Right lobe of liver (tissue), 6 donors: Measurements from ENCODE around the gene PRDM16. TPM values are rescaled to one million over a fixed set of nuclear protein-coding genes. Genes with fewer than 3 reads are reported as not detected.
A peak's percentile ranks its signal among the peaks of the same experiment; 100 is the strongest.

ENCODE experiments used
- ATAC-seq, 4 donors: fragments of 200-7000 bp; cut with Tn5 transposase; one replicate each; pipeline ENCODE4 v1.9.1; 2020; ENCODE audit warnings: mild to moderate bottlenecking in 4 of 4, moderate library complexity in 4 of 4
- DNase-seq, 3 donors: peaks; one replicate each; pipeline ENCODE4 v3.0.0-alpha.2; 2020
- H3K27ac ChIP-seq, 3 donors: fragments of 200-600 bp; one replicate each; pipeline ENCODE4 v1.8.0; 2022
- H3K27me3 ChIP-seq, 2 donors: fragments of 200-600 bp; one replicate each; pipeline ENCODE4 v1.8.0; 2022
- H3K36me3 ChIP-seq, 4 donors: fragments of 200-600 bp; sonication (generic) in 1 of 4; one replicate each; pipeline versions ENCODE4 v1.5.1 to v1.8.0; 2017 to 2022; ENCODE audit warnings: control low read depth in 1 of 4
- H3K4me1 ChIP-seq, 4 donors: fragments of 200-600 bp; sonication (generic) in 1 of 4; one replicate each; pipeline versions ENCODE4 v1.5.1 to v1.8.0; 2017 to 2022; ENCODE audit warnings: control low read depth in 1 of 4
- H3K4me3 ChIP-seq, 3 donors: fragments of 200-600 bp; one replicate each; pipeline ENCODE4 v1.8.0; 2022
- H3K9me3 ChIP-seq, 4 donors: fragments of 200-600 bp; sonication (generic) in 1 of 4; one replicate each; pipeline versions ENCODE4 v1.5.1 to v1.8.0; 2017 to 2022; ENCODE audit warnings: control low read depth in 1 of 4
- CTCF ChIP-seq, 4 donors: fragments of 200-600 bp in 3 of 4; fragments of 450-650 bp in 1 of 4; IDR thresholded peaks; one replicate each; pipeline versions ENCODE4 v1.5.1 to v1.8.0; 2016 to 2022; ENCODE audit warnings: antibody characterized with exemption in 4 of 4, mild to moderate bottlenecking in 2 of 4
- POLR2A ChIP-seq: fragments of 450-650 bp; IDR thresholded peaks from one replicate; pipeline ENCODE4 v1.6.1; 2017; ENCODE audit warnings: antibody characterized with exemption, mild to moderate bottlenecking
- WGBS: methylation state at CpG from one replicate; pipeline ENCODE4 v1.1.6; 2018; ENCODE audit warnings: low coverage, low lambda C conversion rate; ENCODE audit not compliant: insufficient coverage; ENCODE audit errors: missing lambda C conversion rate; 5-methylcytosine and 5-hydroxymethylcytosine counted together
- intact Hi-C, 2 donors: fragments of 100-400 bp; cut with DNase I; formaldehyde crosslinking; loops; one replicate each; pipeline versions ENCODE4 v1.11.2 to v1.14.1; 2022
- total RNA-seq, 6 experiments: library from RNA; depleted of rRNA in 2 of 6; stranded (reverse); fragments of >200 nt in 2 of 6; fragmentation: NEBNext Ultra II Directional in 3 of 6; extraction: Animal tissue kit (Norgen Biotek cat#: 25700) in 3 of 6; gene quantifications; one replicate each; pipeline versions ENCODE4 v1.1.0 to v1.2.4, GENCODE V29; 2016 to 2023
- donor health status: DM: no; HTN: yes; CAD: no.
- donor health status: DM: no; HTN: no; CAD: no.
- donor health status: DM: no; HTN: no; CAD: no.
- donor health status: DM: no; HTN: yes; CAD: no.
- donor health status: DM: no; HTN: yes; CAD: no.

Gene PRDM16
- total RNA-seq, 6 experiments from 2014 or later = 0.06 to 0.75 (median 0.28) TPM

GRCh38 chr1:3166206-3166918 is 97.4 kb downstream of the PRDM16 start:
- Histone ChIP-seq H3K27ac (no peak overlapping the region), H3K9me3 (no peaks in the 10 kb centered on the region), H3K4me1 (peaks cover 0 to 15% (median 7%) of the 10 kb centered on the region in 4 donors), H3K36me3 (no peaks in the 10 kb centered on the region), H3K27me3 (no peaks in the 10 kb centered on the region), H3K4me3 (no peak overlapping the region)
- WGBS = 91% methylated on average over 8 of the region's 32 CpGs
- TF ChIP-seq POLR2A (no peak), CTCF (IDR thresholded peaks at IDR 0.05) (no peak)
- ATAC-seq (no peak), DNase-seq (no peak)
- intact Hi-C loops = no loop called here

DNA sequence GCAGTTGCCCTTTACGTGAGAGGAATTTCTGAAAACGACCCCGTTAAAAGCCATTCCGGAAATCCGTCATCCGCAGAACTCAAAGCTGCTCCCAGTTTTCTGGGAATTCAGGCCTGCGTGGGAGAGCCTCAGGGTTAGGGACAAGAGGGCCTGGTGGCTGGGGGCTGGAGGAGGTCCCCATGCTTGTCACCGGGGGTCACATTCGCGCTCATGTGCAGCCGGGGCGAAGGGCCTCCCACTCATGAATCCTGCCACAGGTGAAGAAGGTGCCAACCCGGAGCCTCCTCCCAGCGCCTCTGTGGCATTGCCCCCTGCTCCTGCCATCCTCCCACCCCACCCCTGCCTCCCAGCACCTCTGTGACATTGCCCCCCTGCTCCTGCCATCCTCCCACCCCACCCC is 98.3 kb downstream of the PRDM16 start:
- intact Hi-C loops = no loop called here

DNA sequence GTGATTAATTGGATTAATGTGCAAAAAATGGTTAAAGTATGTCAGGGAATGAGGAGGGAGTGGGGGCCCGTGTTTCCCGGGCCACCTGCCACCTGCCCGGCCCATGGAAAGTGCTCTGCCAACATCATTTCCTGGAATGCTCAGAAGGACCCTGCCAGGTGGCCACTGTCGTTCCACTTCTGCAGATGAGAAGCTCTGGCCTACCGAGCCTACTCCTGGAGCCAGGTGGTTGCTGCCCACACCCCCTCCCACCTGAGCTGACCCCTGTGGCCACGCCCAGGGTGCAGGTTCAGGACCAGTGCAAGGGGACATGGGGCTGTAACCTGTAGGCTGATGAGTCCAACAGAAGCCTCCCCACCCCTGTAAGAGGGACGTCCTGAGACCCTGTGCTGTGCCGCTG is 99.7 kb downstream of the PRDM16 start:
- Histone ChIP-seq H3K36me3 (no peaks in the 10 kb centered on the region), H3K27ac (no peak overlapping the region), H3K9me3 (no peaks in the 10 kb centered on the region), H3K4me1 (peaks cover 0 to 19% (median 8%) of the 10 kb centered on the region in 4 donors), H3K27me3 (no peaks in the 10 kb centered on the region), H3K4me3 (no peak overlapping the region)
- WGBS = 5% methylated on average over 3 of the region's 8 CpGs
- DNase-seq (no peak), ATAC-seq (no peak)
- TF ChIP-seq POLR2A = no peak
- no peak for TF ChIP-seq CTCF (IDR thresholded peaks at IDR 0.05)
- intact Hi-C loops = no loop called here

More for the DNA sequence above, 98.3 kb downstream of the PRDM16 start:
- Histone ChIP-seq H3K9me3 (no peaks in the 10 kb centered on the region), H3K36me3 (no peaks in the 10 kb centered on the region), H3K27ac (no peak overlapping the region), H3K27me3 (no peaks in the 10 kb centered on the region), H3K4me3 (no peak overlapping the region), H3K4me1 (peaks cover 0 to 19% (median 8%) of the 10 kb centered on the region in 4 donors)
- WGBS = 25% methylated on average over 1 of the region's 14 CpGs
- DNase-seq (no peak), ATAC-seq (no peak)
- TF ChIP-seq CTCF (IDR thresholded peaks at IDR 0.05) (no peak), POLR2A (no peak)

DNA sequence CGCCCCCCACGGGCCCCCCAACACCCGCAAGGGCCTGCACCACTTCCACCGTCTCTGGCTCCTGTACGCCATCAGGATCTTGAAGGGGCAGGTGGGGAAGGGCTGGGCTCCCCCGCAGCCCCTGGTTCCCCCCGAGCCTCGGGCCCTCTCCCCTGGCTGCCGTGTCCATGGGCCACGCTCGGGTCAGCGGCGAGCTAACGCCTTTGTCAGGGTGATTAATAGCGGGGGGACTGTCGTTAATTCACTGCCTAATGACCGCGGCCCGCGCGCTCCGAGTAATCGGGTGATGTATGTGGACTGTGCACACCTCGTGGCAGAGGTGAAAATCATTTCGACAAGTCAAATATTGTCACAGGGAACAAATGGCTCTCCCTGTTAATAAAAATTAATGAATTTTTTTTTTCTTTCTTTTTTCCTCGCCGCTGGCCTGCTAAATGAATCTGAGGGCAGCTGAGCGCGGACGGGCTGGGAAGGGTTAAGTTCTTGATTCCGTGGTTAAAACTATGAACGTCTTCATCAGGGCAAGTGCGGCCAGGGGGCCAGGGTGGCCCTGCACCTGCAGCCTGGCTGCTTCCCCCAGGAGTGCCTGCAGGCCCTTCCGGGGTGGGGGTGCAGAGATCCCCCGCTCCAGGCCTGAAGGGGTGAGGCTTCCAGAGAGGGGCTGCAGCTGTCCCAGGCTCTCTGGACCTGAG is 100.8 kb downstream of the PRDM16 start:
- H3K4me3 ChIP-seq = no peak overlapping the region
- 60% methylated on average over 13 of the region's 35 CpGs for WGBS

More for the DNA sequence above, 100.8 kb downstream of the PRDM16 start:
- no peaks in the 10 kb centered on the region for H3K9me3 ChIP-seq
- DNase-seq = no peak
- H3K36me3 ChIP-seq = no peaks in the 10 kb centered on the region
- TF ChIP-seq POLR2A = no peak
- no peak for TF ChIP-seq CTCF (IDR thresholded peaks at IDR 0.05)
- H3K27me3 ChIP-seq = no peaks in the 10 kb centered on the region
- H3K4me1 ChIP-seq = peaks cover 0 to 19% (median 8%) of the 10 kb centered on the region in 4 donors
- intact Hi-C loops = no loop called here
- no peak for ATAC-seq
- H3K27ac ChIP-seq = peak overlapping the region in 1 of 3 donors; percentile 78
